ENCODE results near the gene CEBPZ.
"Not testable (repeated sequence)": the region's sequence is repeated elsewhere in the genome, so short reads cannot be mapped to it uniquely, and the experiment has no call there.

- TF ChIP-seq CTCF, POLR2A (IDR thresholded peaks at IDR 0.05): not testable (repeated sequence)
These were observed 35.5 kb downstream of the CEBPZ start for GRCh38 chr2:37195862-37196319.
